Neural progenitor cell (in vitro differentiated cells): ENCODE data around the gene DLG2.

Source experiments
- CTCF ChIP-seq: fragments of 200-600 bp; sonication (generic); IDR thresholded peaks from 2 replicates; pipeline ENCODE4 v1.5.1; 2017; ENCODE audit warnings: antibody characterized with exemption, mild to moderate bottlenecking
- EZH2phosphoT487 ChIP-seq: fragments of 200-600 bp; sonication (generic); IDR thresholded peaks from 2 replicates; pipeline ENCODE4 v1.6.1; 2017; ENCODE audit warnings: antibody characterized with exemption

DNA sequence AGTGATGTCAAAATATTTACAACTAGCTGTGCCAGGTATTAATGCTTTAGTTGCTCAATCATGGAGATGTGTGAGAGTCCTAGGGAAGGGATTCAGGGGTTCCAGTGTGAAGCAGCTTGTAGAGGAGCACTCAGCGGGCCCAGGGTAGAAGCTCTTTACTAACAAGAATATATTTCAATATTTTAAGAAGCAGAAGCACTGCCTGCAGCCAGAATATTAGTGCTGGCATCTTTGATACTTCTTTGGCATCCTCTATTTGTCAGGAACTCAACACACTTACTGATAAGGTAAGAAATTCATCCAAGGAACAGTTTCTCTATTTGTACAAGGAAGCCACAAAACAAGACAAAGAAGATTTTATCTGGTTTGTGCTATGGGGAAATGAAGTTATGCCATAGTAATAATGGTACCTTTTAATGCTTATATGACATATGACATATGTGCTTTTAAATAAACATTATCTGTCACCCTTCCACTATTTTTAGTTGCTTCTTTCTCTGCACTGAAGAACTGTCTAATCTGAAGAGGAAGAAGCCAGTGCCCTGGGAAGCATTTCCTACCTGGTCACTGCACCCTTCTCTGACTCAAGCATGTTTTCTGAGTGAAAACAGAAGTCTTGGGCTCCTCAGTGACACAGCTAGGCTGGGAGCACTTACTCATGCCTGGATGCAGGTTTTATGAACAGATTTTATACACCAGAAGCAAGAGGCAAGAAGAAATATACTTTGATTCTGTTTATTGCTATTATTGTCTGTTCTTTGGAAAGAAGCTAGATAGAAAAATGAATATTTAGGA is 1952.8 kb downstream of the DLG2 start:
- no peak for TF ChIP-seq CTCF
- no peak for TF ChIP-seq EZH2phosphoT487
